HG03354 (cell line): ENCODE measurements around the gene CD274.
"Not testable (repeated sequence)": the region's sequence is repeated elsewhere in the genome, so short reads cannot be mapped to it uniquely, and the experiment has no call there.

Experiments used
- ATAC-seq: cut with Tn5 transposase; IDR thresholded peaks from one replicate; pipeline ENCODE4 v1.9.1; 2021; ENCODE audit warnings: mild to moderate bottlenecking; ENCODE audit not compliant: unreplicated experiment, poor library complexity, severe bottlenecking

Gene CD274

GRCh38 chr9:5437254-5438216 is 12.8 kb upstream of the CD274 start, which contains the start of gene PLGRKT:
PLGRKT (minus strand) TSS chr9:5437925; CDS start chr9:5431977, 5,948 bp downstream.
- peak; percentile 84 for ATAC-seq

GRCh38 chr9:5438301-5439162 is 11.8 kb upstream of the CD274 start:
- peak; percentile 65 for ATAC-seq

- ATAC-seq: no peak
Observed at GRCh38 chr9:5440426-5440825, 9.9 kb upstream of the CD274 start.

- ATAC-seq: no peak
Observed at GRCh38 chr9:5441043-5441442, 9.3 kb upstream of the CD274 start.

GRCh38 chr9:5442400-5443011 is 7.8 kb upstream of the CD274 start:
- ATAC-seq: no peak

- ATAC-seq: no peak
Observed at GRCh38 chr9:5443850-5444249, 6.5 kb upstream of the CD274 start.

GRCh38 chr9:5445096-5445495 is 5.2 kb upstream of the CD274 start:
- ATAC-seq: not testable (repeated sequence)

GRCh38 chr9:5445886-5446285 is 4.5 kb upstream of the CD274 start:
- ATAC-seq: no peak

- no peak for ATAC-seq
Observed at GRCh38 chr9:5446451-5447236, 3.7 kb upstream of the CD274 start.

GRCh38 chr9:5447337-5447736 is 3.0 kb upstream of the CD274 start:
- no peak for ATAC-seq

- ATAC-seq: no peak
Observed at GRCh38 chr9:5448016-5448415, 2.3 kb upstream of the CD274 start.

GRCh38 chr9:5448461-5449435 is 1.6 kb upstream of the CD274 start:
- no peak for ATAC-seq

- no peak for ATAC-seq
Observed at GRCh38 chr9:5449521-5450358, 602 bp upstream of the CD274 start.

- no peak for ATAC-seq
Observed at GRCh38 chr9:5452286-5452609, 1.9 kb downstream of the CD274 start.

GRCh38 chr9:5453004-5453403 is 2.7 kb downstream of the CD274 start:
- no peak for ATAC-seq

GRCh38 chr9:5453673-5454072 is 3.3 kb downstream of the CD274 start:
- ATAC-seq: no peak

GRCh38 chr9:5455181-5455580 is 4.8 kb downstream of the CD274 start:
- ATAC-seq: peak; percentile 21
